ENCODE measurements around the gene ATP6V0D1. TPM values are rescaled to one million over a fixed set of nuclear protein-coding genes. Genes with fewer than 3 reads are reported as not detected.
"Not testable (repeated sequence)": the region's sequence is repeated elsewhere in the genome, so short reads cannot be mapped to it uniquely, and the experiment has no call there.

ATP6V0D1 gene
- total RNA-seq, 1 donor from 2014 or later, result 74.5 TPM

GRCh38 chr16:67516296-67517154, 35.6 kb upstream of the ATP6V0D1 start:
- Mint-ChIP-seq H3K36me3 (ENCODE audit: low read depth) (no peaks in the 10 kb centered on the region), H3K4me1 (peaks cover 87% of the 10 kb centered on the region), H3K27ac (peak overlapping the region; percentile 98), H3K4me3 (peak overlapping the region; percentile 65), H3K27me3 (no peaks in the 10 kb centered on the region), H3K9me3 (no peaks in the 10 kb centered on the region)
- no peak for DNase-seq
- no peak for TF ChIP-seq CTCF (IDR thresholded peaks at IDR 0.05)
- intact Hi-C loops (cut with micrococcal nuclease), result no loop called here
- ChIA-PET POLR2A (interaction anchor here (0.6 to 7.4 kb wide), 17 partner anchors 10 to 569 kb away, joined by 3 to 98 read pairs (median 7); partner anchors contain the start of genes ATP6V0D1, CARMIL2, CTCF and NFATC3), CTCF (interaction anchor here (0.6 to 15.2 kb wide), 10 partner anchors 23 to 151 kb away, joined by 3 to 298 read pairs (median 4); partner anchors contain the start of genes ATP6V0D1 and CTCF)
- ATAC-seq (ENCODE audit: low read depth), result no peak

GRCh38 chr16:67514382-67514828, 33.4 kb upstream of the ATP6V0D1 start:
- intact Hi-C loops (cut with micrococcal nuclease), result loop anchor here (1.0 kb wide), 4 partner anchors 20 to 49 kb away; partner anchors contain the start of gene ATP6V0D1
- H3K9me3 Mint-ChIP-seq, result no peaks in the 10 kb centered on the region
- H3K27me3 Mint-ChIP-seq, result no peaks in the 10 kb centered on the region
- ChIA-PET POLR2A (interaction anchor here (0.6 to 6.6 kb wide), 15 partner anchors 8 to 412 kb away, joined by 3 to 98 read pairs (median 4); partner anchors contain the start of genes ACD and ATP6V0D1), CTCF (interaction anchor here (0.8 to 15.2 kb wide), 14 partner anchors 10 to 560 kb away, joined by 3 to 298 read pairs (median 4); partner anchors contain the start of genes ACD, ATP6V0D1, CARMIL2 and CTCF)
- DNase-seq (no peak), ATAC-seq (ENCODE audit: low read depth) (peak; percentile 23)
- H3K4me1 Mint-ChIP-seq, result peaks cover 73% of the 10 kb centered on the region
- H3K36me3 Mint-ChIP-seq (ENCODE audit: low read depth), result no peaks in the 10 kb centered on the region
- H3K27ac Mint-ChIP-seq, result peak overlapping the region; percentile 94
- peak overlapping the region; percentile 60 for H3K4me3 Mint-ChIP-seq
- TF ChIP-seq CTCF (IDR thresholded peaks at IDR 0.05), result no peak

GRCh38 chr16:67513892-67514291, 32.9 kb upstream of the ATP6V0D1 start:
- H3K9me3 Mint-ChIP-seq; ATAC-seq (ENCODE audit: low read depth); H3K4me3 Mint-ChIP-seq; H3K27me3 Mint-ChIP-seq; DNase-seq; H3K36me3 Mint-ChIP-seq (ENCODE audit: low read depth): not testable (repeated sequence)
- ChIA-PET POLR2A (interaction anchor here (0.6 to 6.6 kb wide), 16 partner anchors 9 to 412 kb away, joined by 3 to 98 read pairs (median 4); partner anchors contain the start of genes ACD and ATP6V0D1), CTCF (interaction anchor here (0.8 to 15.2 kb wide), 14 partner anchors 9 to 560 kb away, joined by 3 to 298 read pairs (median 4); partner anchors contain the start of genes ACD, ATP6V0D1, CARMIL2 and CTCF)
- H3K4me1 Mint-ChIP-seq, result peaks cover 68% of the 10 kb centered on the region
- intact Hi-C loops (cut with micrococcal nuclease), result loop anchor here (1.0 kb wide), 4 partner anchors 20 to 49 kb away; partner anchors contain the start of gene ATP6V0D1
- peak overlapping the region; percentile 94 for H3K27ac Mint-ChIP-seq

- intact Hi-C loops (cut with micrococcal nuclease), result no loop called here
- ChIA-PET POLR2A (no interaction called here), CTCF (interaction anchor here (15.2 kb wide), 1 partner anchor 15 kb away, joined by 298 read pairs; no protein-coding TSS in a partner anchor)
- no peak overlapping the region for H3K27ac Mint-ChIP-seq
- DNase-seq (no peak), ATAC-seq (ENCODE audit: low read depth) (no peak)
- no peak overlapping the region for H3K4me3 Mint-ChIP-seq
- TF ChIP-seq CTCF (IDR thresholded peaks at IDR 0.05), result no peak
- H3K9me3 Mint-ChIP-seq, result no peaks in the 10 kb centered on the region
- H3K4me1 Mint-ChIP-seq, result peaks cover 56% of the 10 kb centered on the region
- H3K27me3 Mint-ChIP-seq, result no peaks in the 10 kb centered on the region
- H3K36me3 Mint-ChIP-seq (ENCODE audit: low read depth), result peaks cover 3% of the 10 kb centered on the region
These were observed 28.1 kb upstream of the ATP6V0D1 start for GRCh38 chr16:67509016-67509415.

- peak overlapping the region; percentile 50 for H3K27ac Mint-ChIP-seq
- no peak for DNase-seq
- peaks cover 50% of the 10 kb centered on the region for H3K4me1 Mint-ChIP-seq
- CTCF ChIA-PET, result interaction anchor here (1.2 kb wide), 1 partner anchor 14 kb away, joined by 5 read pairs; no protein-coding TSS in a partner anchor
- TF ChIP-seq CTCF (IDR thresholded peaks at IDR 0.05), result no peak
- no peak for ATAC-seq (ENCODE audit: low read depth)
- no peaks in the 10 kb centered on the region for H3K27me3 Mint-ChIP-seq
- no peaks in the 10 kb centered on the region for H3K9me3 Mint-ChIP-seq
- H3K4me3 Mint-ChIP-seq, result no peak overlapping the region
- intact Hi-C loops (cut with micrococcal nuclease), result no loop called here
- H3K36me3 Mint-ChIP-seq (ENCODE audit: low read depth), result peaks cover 7% of the 10 kb centered on the region
- POLR2A ChIA-PET, result interaction anchor here (0.6 to 1.5 kb wide), 4 partner anchors 11 to 648 kb away, joined by 3 to 5 read pairs (median 4); partner anchors contain the start of gene ATP6V0D1
These were observed 25.5 kb upstream of the ATP6V0D1 start for GRCh38 chr16:67506468-67506867.
